ENCODE results near the gene ABCC3. TPM values are rescaled to one million over a fixed set of nuclear protein-coding genes. Genes with fewer than 3 reads are reported as not detected.
A peak's percentile ranks its signal among the peaks of the same experiment; 100 is the strongest.
"Not testable (repeated sequence)": the region's sequence is repeated elsewhere in the genome, so short reads cannot be mapped to it uniquely, and the experiment has no call there.

The ABCC3 gene
- total RNA-seq, 4 donors from 2014 or later, result 19.6 to 93.7 (median 34.1) TPM

DNA sequence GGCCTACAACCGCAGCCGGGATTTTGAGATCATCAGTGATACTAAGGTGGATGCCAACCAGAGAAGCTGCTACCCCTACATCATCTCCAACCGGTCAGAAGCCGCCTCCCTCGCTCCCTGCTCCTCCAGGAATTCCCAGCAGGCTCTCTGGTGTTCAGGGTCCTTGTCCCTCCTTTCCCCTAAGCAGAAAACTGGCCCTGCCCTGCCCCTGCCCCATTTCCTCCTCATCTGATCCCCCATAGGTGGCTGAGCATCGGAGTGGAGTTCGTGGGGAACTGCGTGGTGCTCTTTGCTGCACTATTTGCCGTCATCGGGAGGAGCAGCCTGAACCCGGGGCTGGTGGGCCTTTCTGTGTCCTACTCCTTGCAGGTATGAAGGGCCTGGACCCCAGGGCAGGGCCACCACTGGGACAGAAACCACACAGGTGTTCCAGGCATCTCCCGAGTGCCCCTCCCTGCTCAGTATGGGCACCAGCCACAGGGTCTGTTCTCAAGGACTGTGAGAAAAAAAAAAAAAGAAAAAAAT is 43.2 kb downstream of the ABCC3 start:
- TF ChIP-seq, protein P1, sequence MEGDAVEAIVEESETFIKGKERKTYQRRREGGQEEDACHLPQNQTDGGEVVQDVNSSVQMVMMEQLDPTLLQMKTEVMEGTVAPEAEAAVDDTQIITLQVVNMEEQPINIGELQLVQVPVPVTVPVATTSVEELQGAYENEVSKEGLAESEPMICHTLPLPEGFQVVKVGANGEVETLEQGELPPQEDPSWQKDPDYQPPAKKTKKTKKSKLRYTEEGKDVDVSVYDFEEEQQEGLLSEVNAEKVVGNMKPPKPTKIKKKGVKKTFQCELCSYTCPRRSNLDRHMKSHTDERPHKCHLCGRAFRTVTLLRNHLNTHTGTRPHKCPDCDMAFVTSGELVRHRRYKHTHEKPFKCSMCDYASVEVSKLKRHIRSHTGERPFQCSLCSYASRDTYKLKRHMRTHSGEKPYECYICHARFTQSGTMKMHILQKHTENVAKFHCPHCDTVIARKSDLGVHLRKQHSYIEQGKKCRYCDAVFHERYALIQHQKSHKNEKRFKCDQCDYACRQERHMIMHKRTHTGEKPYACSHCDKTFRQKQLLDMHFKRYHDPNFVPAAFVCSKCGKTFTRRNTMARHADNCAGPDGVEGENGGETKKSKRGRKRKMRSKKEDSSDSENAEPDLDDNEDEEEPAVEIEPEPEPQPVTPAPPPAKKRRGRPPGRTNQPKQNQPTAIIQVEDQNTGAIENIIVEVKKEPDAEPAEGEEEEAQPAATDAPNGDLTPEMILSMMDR (IDR thresholded peaks at IDR 0.05), result no peak
- TF ChIP-seq POLR2A (IDR thresholded peaks at IDR 0.05), result no peak
- intact Hi-C loops (cut with DNase I), result no loop called here
- no peak for DNase-seq
- Histone ChIP-seq H3K4me1 (peaks cover 2 to 31% (median 4%) of the 10 kb centered on the region in 3 donors), H3K27me3 (no peaks in the 10 kb centered on the region), H3K4me3 (no peak overlapping the region), H3K27ac (no peak overlapping the region), H3K36me3 (no peaks in the 10 kb centered on the region), H3K9me3 (no peaks in the 10 kb centered on the region)
- WGBS, 2 donors, result 90 to 96% methylated on average over 8 to 10 of the region's 12 CpGs

DNA sequence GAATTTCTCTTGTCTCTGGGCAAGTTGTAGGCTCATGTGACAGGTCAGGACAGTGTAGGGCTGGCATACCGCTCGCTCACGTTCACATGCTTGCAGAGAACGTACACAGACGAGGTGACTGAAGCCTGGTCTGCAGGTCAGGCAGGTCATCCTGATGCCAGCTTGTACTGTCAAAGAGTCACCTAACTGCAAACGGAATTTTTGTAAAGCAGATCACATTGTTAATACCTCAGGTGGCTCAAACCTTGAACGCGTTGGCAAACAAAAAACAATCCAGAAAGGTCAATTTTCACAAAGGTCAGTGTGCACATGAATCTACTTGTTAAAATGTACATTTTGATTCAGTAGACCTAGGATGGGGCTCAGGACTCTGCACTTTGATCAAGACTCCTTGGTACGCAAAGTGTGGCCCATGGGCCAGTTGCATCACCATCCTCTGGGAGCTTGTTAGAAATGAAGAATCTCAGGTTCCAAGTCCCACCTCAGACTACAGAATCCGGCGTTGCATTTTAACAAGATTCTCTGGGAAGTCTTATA is 44.4 kb downstream of the ABCC3 start:
- TF ChIP-seq POLR2A (IDR thresholded peaks at IDR 0.05), result no peak
- TF ChIP-seq, protein P1 (IDR thresholded peaks at IDR 0.05), result no peak
- no peaks in the 10 kb centered on the region for H3K36me3 ChIP-seq
- no peak overlapping the region for H3K4me3 ChIP-seq
- H3K4me1 ChIP-seq, result peaks cover 0 to 20% (median 0%) of the 10 kb centered on the region in 3 donors
- no peaks in the 10 kb centered on the region for H3K9me3 ChIP-seq
- no peak for DNase-seq
- intact Hi-C loops (cut with DNase I), result no loop called here
- WGBS, 2 donors, result 78 to 98% methylated on average over 5 to 7 of the region's 11 CpGs
- H3K27me3 ChIP-seq, result no peaks in the 10 kb centered on the region
- no peak overlapping the region for H3K27ac ChIP-seq

DNA sequence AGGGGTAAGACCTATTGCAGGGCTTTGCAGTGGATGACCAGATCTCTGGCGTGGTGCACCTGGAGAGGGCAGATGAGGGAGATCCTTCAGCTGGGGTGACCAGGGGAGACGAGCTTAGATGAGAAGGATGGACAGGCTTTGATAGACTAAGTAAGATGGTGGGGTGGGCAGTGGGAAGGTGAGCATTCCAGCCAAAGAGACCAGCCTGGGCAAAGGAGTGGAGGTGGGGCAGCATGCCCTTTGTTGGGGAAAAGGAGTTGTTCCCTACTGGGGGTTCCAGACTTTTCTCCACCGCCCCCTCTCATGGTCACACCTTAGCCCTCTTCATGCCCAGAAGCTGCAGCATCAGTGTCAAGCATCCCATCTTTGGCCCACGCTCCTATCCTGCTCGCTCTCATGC is 45.4 kb downstream of the ABCC3 start:
- 99% methylated on average over 5 of the region's 5 CpGs for whole genome bisulfite sequencing, 2 donors
- no peak for DNase-seq
- Histone ChIP-seq H3K27ac (no peak overlapping the region), H3K9me3 (no peaks in the 10 kb centered on the region), H3K36me3 (no peaks in the 10 kb centered on the region), H3K4me3 (no peak overlapping the region), H3K4me1 (peaks cover 0 to 16% (median 0%) of the 10 kb centered on the region in 3 donors), H3K27me3 (no peaks in the 10 kb centered on the region)
- intact Hi-C loops (cut with DNase I), result loop anchor here (5.0 kb wide), 2 partner anchors 48 to 133 kb away; partner anchors contain the start of genes ABCC3 and SPATA20
- no peak for TF ChIP-seq POLR2A (IDR thresholded peaks at IDR 0.05)
- TF ChIP-seq, protein P1 (IDR thresholded peaks at IDR 0.05), result no peak

DNA sequence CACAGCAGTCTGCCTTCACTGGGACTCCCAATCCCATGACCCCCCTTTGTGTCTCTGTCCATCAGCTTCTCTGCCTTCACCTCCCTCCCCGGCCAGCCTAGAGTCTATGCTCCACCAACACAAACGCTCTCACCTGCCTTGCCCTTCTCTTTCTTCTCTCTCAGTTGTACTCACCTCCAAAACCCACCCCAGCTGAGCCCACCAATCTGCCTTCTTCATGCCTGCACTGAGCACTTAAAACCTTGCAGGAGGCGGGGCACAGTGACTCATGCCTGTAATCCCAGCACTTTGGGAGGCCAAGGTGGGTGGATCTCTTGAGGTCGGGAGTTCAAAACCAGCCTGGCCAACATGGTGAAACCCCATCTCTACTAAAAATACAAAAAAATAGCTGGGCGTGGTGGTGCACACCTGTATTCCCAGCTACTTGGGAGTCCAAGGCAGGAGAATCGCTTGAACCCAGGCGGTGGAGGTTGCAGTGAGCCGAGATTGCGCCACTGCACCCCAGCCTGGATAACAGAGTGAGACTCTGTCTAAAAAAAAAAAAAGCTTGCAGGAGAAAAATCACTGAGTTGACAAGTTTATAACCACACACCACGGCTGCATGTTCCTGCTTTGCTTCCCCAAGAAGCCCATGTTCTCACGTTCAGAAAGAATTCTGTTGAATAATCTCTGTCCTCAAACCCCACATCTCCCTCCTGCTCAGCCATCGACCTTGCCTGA is 46.0 kb downstream of the ABCC3 start:
- H3K27ac ChIP-seq, H3K9me3 ChIP-seq, DNase-seq, H3K27me3 ChIP-seq, H3K36me3 ChIP-seq, H3K4me3 ChIP-seq: not testable (repeated sequence)
- 78 to 80% methylated on average over 10 to 11 of the region's 12 CpGs for WGBS, 2 donors
- intact Hi-C loops (cut with DNase I), result loop anchor here (5.0 kb wide), 2 partner anchors 48 to 133 kb away; partner anchors contain the start of genes ABCC3 and SPATA20
- H3K4me1 ChIP-seq, result peaks cover 0 to 18% (median 1%) of the 10 kb centered on the region in 3 donors

DNA sequence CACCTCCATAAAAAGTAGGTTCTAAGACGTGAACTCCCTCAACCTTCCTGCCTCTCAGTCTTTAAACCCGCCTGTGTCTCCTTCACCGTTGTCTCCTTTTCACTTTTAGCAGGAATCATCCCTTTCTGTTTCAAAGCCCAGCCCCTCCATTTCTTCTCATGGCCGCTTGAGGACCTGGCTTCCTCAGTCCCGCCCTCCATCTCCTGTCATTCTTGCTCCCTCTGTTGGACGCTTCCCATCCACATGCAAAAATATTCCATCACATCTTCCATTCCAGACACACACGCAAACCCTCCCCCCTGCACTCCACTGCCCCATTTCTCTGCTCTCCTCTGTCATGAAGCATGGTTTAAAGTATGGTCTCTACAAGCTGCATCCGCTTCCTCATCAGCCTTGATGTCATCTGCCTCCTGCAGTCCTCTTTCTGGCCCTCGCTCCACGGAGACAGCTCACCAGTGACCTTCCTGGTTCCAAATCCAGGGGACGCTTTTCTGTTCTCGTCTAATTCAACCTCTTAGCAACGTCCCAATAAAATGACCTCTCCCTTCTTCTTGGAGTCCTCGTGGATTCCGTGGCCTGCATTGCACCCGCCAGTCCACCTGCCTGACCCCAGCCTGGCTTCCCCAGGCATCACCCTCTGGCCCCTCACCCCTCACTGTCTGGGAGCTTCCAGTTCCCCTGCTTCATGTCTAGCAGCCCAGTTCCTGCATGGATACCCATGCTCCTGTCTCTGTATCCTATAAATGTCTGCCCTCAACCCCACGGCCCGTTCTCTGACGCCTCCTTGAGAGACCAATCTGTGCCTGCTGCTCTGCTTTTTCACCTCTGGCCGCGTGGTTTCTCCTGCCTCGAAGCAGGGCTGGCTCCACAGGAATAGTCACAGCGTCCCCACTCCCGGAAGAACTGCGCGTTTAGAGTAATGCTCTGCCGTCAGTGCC is 46.9 kb downstream of the ABCC3 start:
- Histone ChIP-seq H3K4me3 (no peak overlapping the region), H3K27me3 (no peaks in the 10 kb centered on the region), H3K27ac (no peak overlapping the region), H3K36me3 (no peaks in the 10 kb centered on the region), H3K4me1 (peaks cover 3 to 26% (median 10%) of the 10 kb centered on the region in 3 donors), H3K9me3 (no peaks in the 10 kb centered on the region)
- DNase-seq, result no peak
- TF ChIP-seq, protein P1 (IDR thresholded peaks at IDR 0.05), result peak in 5 of 6 experiments; percentile 38 to 69 (median 52)
- no peak for TF ChIP-seq POLR2A (IDR thresholded peaks at IDR 0.05)
- 52 to 63% methylated on average over 20 to 27 of the region's 27 CpGs for WGBS, 2 donors
- intact Hi-C loops (cut with DNase I), result loop anchor here (5.0 kb wide), 2 partner anchors 49 to 134 kb away; partner anchors contain the start of genes ABCC3 and SPATA20
